Measurements from ENCODE around the gene ABHD8.

Gene ABHD8

GRCh38 chr19:17262557-17262956, 40.7 kb downstream of the ABHD8 start:
- no peak for DNase-seq

DNA sequence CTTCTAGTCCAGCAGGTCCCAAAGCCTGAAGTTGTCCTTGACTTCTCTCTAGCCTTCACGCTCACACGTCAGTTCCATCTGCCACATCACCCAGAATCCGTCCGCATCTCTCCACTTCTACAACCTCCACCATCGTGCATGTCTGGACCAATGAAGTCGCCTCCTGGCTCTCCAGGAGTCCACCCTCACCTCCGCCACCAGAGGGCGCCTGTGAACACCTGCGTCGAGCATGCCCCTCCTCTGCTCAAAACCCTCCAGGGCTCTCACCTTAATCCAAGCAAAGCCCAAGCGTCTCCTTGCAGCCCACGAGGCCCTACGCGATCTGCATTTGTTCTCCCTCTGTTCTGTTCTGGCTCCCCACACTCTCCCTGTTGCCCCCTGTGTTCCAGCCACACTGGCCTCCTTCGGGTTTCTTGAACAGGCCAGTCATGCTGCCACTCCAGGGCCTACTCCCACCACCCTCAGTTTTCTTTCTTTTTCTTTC, 42.3 kb downstream of the ABHD8 start:
- peak; percentile 93 for DNase-seq

DNA sequence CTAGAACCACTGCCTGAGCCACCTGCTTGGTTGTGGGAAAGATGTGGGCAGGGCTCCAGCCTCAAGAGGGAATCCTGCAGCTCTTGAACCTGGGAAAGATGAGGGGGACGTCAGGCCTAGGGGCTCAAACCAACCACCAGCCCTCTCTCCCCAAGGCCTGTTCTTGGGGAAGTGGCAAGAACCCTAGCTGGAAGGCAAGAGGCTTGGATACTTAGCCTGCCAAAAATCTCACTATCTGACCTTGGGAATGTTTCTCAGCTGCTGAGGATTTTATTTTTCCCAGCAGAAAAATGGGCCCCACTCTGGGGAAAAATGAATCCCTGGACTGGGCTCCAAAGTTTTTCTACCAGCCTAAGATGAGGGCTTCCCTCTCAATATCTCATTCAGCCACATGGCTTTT, 43.3 kb downstream of the ABHD8 start:
- DNase-seq: no peak

DNA sequence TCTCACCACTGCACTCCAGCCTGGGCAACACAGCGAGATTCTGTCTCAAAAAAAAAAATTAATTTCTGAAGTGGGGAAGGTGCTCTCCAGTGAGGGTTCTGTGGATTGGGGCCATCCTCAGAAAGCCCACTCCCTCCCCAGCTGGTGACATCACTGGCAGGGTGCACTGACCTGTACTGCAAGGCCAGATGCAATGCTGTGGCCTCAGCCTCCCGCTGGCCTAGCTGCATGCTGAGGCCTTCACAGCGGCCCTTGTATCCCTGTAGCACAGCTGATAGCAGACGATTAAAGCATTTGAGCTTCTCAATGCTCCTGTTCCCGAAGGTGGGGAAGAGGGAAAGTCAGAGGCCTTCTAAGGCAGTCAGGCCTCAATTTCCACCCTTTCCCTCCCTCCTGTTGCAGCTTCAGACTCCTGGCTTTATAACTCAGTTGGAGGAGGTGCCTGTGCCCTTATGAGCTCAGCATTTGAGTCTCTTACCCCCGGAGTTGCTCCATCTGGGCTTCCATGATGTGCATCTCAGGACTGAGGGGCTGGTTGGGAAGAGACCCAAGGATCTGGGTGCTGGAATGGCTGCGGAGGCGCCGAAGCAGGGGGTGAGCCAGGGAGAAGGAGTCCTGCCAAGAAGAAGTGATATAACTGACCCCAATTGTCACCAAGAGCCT, 44.0 kb downstream of the ABHD8 start:
- DNase-seq: peak; percentile 35

GRCh38 chr19:17256130-17256529, 47.1 kb downstream of the ABHD8 start:
- no peak for DNase-seq

GRCh38 chr19:17255150-17255621, 48.0 kb downstream of the ABHD8 start:
- no peak for DNase-seq

- peak; percentile 39 for DNase-seq
Observed at GRCh38 chr19:17254636-17255035, 48.6 kb downstream of the ABHD8 start.

DNA sequence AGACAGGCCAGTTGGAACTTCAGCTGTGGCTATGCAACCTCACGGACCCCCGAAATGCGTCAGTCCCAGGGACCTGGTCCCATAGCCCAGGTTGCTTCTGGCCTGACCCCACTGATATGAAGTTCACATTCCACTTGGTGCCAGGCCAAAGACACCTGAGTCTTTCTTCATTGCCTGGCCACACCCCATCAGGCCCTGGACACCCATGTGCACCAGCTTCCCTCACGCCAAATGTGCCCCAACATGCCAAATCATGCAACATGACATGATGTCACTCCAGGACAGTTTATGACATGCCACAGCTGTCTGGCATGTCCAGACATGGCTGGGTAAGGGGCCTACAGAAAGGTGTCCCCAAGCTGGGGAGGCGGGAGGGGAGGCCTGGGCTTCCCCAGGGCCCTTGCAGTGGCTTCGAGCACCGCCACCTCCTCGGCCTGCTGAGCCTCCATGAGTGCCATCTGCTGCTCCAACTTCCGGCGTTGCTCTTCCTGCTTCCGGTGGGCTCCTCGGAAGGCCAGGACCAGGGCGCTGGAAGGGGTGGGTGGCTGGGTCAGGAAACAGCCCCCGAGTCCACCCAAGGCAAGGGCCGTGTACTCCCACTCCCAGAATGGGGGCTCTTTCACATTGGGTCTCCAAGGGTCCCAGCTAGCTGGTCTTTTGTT, 53.2 kb downstream of the ABHD8 start:
- DNase-seq: no peak

GRCh38 chr19:17248011-17248776, 55.0 kb downstream of the ABHD8 start:
- DNase-seq: no peak

GRCh38 chr19:17246681-17247425, 56.4 kb downstream of the ABHD8 start:
- DNase-seq: peak; percentile 93

- DNase-seq: no peak
Observed at GRCh38 chr19:17245535-17245984, 57.7 kb downstream of the ABHD8 start, which contains the start of gene NR2F6. Gene NR2F6 (minus strand): TSS chr19:17245919. CDS start chr19:17245220, 699 bp downstream.

DNA sequence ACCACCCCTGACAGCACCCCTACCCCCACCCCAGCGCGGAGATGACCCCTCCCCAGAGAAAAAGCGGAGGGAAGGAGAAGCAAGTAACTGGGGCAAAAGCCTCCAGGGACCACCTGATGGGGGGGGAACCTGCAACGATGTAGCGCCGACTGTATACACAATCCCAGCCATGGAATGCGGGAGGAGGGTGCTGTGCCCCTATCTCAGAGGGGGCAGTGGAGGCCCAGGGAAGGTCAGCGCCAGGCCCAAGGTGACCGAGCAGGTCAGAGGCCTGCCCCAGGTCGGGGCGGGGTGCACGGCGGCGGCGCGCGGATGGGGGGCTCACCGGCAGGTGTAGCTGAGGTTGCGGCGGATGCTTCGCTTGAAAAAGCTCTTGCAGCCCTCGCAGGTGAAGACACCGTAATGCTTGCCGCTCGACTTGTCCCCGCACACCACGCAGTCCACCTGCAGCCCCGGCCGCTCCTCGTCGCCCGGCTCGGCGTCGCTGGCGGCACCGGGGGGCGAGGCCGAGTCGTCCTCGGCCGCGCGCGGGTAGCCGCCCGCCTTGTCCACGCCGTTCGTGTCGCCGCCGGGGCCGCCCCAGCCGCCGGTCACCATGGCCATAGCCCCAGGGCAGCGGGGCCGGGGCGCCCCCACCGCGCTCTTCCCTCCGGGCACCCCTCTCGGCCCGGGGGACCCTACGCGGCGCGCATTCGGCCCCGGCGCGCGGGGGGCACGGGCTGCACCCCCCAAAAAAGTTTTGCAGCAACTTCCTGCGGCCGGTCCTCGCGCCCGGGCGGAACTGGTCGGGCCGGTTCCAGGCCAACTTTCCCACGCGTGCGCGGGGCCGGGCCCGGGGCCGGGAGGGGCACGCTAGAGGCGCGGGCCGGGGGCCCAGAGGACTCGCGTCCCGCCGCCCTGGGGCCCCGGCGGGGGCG, 58.3 kb downstream of the ABHD8 start:
- DNase-seq: peak; percentile 43

DNA sequence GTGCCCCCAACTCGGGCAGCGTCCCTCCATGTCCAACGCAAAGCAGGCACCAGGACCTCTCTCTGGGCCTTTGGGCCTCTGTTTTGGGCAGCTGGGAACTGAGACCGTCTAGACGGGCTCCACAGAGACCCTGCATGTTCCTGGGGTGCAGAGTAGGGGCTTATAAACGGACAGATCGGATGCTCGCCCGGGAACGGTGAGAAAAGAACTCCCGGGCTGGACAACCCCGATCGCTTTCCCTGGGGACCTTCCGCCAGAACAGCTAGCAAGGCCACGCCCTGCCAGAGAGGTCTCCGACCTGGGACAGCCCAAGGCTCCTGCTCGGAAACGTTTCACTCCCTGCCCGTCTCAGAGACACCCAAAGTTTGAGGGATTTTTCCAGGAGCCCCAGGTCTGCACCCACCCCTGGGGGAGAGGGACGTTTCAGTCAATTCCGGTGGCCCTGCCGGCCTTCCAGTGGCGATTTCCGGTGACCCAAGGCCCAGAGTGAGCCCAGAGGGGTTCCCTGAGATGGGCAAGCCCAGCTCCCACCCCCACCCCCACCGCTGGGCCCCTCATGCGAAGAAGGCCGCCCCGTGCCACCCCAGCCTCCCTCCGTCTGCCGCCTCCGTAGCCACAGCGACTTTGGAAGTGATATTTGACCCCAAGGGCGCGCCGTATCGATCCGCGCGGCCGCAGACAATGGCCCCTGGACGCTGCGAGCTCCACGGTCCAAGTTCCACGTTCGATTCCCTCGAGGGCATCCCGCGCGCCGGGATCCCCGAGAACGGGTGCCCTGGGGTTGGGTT, 59.2 kb downstream of the ABHD8 start:
- peak; percentile 66 for DNase-seq

- DNase-seq: peak; percentile 24
Observed at GRCh38 chr19:17243211-17243829, 59.9 kb downstream of the ABHD8 start.

DNA sequence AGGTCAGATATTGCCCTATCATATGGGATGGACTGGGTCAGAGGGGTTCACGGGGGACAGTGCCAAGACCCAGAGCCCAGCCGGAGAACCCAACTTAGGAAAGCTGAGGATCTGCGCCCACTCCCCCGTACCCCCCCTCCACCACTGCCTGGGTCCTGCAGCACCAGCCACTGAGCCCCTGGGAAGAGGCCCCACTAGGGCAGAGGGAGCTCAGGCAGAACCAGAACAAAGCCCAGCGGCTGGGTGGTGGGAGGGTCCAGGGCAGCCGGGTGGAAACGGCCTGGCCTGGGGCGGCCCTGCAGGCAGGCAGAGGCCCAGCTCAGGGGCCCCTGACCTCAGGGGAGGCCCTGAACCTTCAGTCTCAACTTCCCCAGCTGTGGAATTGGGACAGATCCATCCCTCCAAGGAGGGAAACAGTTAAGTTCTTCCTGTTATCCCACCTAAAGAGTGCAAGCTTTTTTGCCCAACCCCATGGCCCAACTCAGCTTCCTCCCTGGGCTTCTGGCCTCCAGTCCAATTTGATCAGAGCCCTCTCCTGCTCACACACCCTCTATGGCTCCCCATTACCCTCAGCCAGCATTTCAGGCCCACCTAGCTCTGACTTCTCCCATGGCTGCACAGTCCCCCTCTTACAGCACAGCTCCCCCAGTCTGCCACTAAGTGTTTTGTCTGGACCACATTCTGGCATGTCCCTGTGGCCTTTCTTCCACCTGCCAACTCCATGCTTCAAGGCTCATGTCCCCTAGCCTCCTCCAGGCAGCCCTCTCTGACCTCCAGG, 60.6 kb downstream of the ABHD8 start:
- no peak for DNase-seq
